Right cardiac atrium (tissue), 5 donors: Measurements from ENCODE around the gene OR7D2. TPM values are rescaled to one million over a fixed set of nuclear protein-coding genes. Genes with fewer than 3 reads are reported as not detected.
A peak's percentile ranks its signal among the peaks of the same experiment; 100 is the strongest.

ENCODE experiments used
- ATAC-seq, 2 donors: fragments of 200-7000 bp; cut with Tn5 transposase; one replicate each; pipeline versions ENCODE4 v1.8.0 to v1.9.1; 2020; ENCODE audit warnings: moderate library complexity in 2 of 2, mild to moderate bottlenecking in 1 of 2
- DNase-seq, 3 donors: peaks; one replicate each; pipeline ENCODE4 v3.0.0-alpha.2; 2020
- H3K27ac ChIP-seq: one replicate; pipeline ENCODE4 v1.5.1; 2013; ENCODE audit warnings: mild to moderate bottlenecking, low read length, control low read depth, moderate library complexity
- H3K27me3 ChIP-seq: one replicate; pipeline ENCODE4 v1.6.1; 2013; ENCODE audit not compliant: control insufficient read depth, insufficient read depth
- H3K4me1 ChIP-seq: one replicate; pipeline ENCODE4 v1.6.1; 2013; ENCODE audit warnings: low read length; ENCODE audit not compliant: control insufficient read depth, insufficient read depth
- H3K4me3 ChIP-seq: one replicate; pipeline ENCODE4 v1.5.1; 2013; ENCODE audit warnings: low read length, control low read depth
- H3K9me3 ChIP-seq: one replicate; pipeline ENCODE4 v1.6.1; 2013; ENCODE audit warnings: low read length; ENCODE audit not compliant: control insufficient read depth
- WGBS: extraction: QIAGEN DNeasy Blood & Tissue Kit; methylation state at CpG from one replicate; pipeline ENCODE4 v1.1.7; 2013; 5-methylcytosine and 5-hydroxymethylcytosine counted together
- intact Hi-C, 4 donors: fragments of 100-400 bp; cut with DNase I; formaldehyde crosslinking; loops; one replicate each; pipeline versions ENCODE4 v1.11.0 to v1.14.0; 2022 to 2023
- polyA plus RNA-seq: library from polyadenylated mRNA; stranded (reverse); fragments of 200-250 nt; gene quantifications from one replicate; pipeline ENCODE4 v1.2.3, GENCODE V29; 2013
- total RNA-seq, 4 donors: library from RNA; stranded (reverse); fragmentation: NEBNext Ultra II Directional; extraction: Animal tissue kit (Norgen Biotek cat#: 25700); gene quantifications; one replicate each; pipeline ENCODE4 v1.2.1, GENCODE V29; 2021
- donor health status: healthy with polysubstance abuse.
- donor health status: DM: no; HTN: yes; CAD: no.
- donor health status: DM: no; HTN: no; CAD: no.
- donor health status: DM: no; HTN: yes; CAD: no; lungs with severe emphysema.
- donor health status: DM: yes; HTN: yes; CAD: no.

OR7D2 gene
- total and polyA plus RNA-seq, 5 donors: 0.09 to 0.44 (median 0.11) TPM; not detected in 2

DNA sequence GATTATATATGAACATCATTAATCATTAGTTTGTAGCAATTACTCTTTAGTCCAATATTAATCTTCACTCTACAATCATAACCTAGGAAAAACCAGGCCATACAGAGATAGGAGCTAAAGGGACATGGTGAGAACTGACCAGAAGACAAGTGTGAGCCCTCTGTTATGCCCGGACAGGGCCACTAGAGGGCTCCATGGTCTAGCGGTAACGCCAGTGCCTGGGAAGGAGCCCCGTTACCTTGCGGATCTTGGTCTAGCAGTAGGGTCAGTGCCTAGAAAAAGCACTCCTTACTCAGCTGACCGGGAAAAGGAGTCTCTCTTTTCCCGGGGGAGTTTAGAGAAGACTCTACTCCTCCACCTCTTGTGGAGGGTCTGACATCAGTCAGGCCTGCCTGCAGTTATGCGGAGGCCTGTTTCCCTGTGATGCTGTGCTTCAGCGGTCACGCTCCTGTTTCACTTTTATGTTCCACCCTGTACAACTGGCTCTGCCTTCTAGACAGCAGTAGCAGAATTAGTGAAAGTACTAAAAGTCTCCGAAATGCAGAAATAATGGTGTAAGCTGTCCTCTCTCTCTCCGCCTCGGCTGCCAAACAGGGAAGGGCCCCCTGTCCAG, 26.8 kb downstream of the OR7D2 start:
- Histone ChIP-seq H3K9me3 (no peaks in the 10 kb centered on the region), H3K27me3 (no peaks in the 10 kb centered on the region), H3K27ac (no peak overlapping the region), H3K4me3 (peak overlapping the region; percentile 14), H3K4me1 (no peaks in the 10 kb centered on the region)
- peak; percentile 70 to 88 (median 84) for DNase-seq
- peak; percentile 72 to 75 for ATAC-seq
- intact Hi-C loops: loop anchor here in 2 of 4 donors (5.0 to 10.0 kb wide), 3 partner anchors 227 to 592 kb away; no protein-coding TSS in a partner anchor
- WGBS: 30% methylated on average over 13 of the region's 13 CpGs

DNA sequence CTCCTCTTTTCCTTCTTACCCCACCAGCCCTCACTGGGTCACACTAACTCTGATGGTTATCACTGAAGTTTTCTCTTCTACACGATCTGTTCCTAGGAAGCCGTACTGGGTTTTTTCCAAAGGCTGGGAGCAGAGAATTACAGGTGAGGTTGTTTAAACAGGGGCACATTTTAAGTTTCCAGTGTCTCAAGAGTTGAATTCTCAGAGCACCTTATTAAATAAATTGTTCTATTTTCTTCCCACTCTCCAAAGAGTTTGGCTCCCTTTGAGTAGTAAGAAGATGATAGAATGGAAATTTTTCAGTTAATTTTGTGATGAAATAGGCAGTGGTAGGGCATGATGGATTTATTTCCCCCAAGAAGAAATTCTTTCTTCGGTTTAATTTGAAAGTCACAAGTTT, 40.7 kb downstream of the OR7D2 start, which contains the start of gene OR7D4:
TSS of gene OR7D4 (minus strand) at position 101 of the 400 bp plus-strand sequence. CDS start 4,752 bp downstream, outside the sequence.
- Histone ChIP-seq H3K4me3 (no peak within 1 kb of the TSS), H3K27ac (no peak within 1 kb of the TSS), H3K9me3 (no peaks in the 10 kb centered on the region), H3K4me1 (no peaks in the 10 kb centered on the region), H3K27me3 (no peaks in the 10 kb centered on the region)
- intact Hi-C loops: no loop called here
- WGBS: 61% methylated on average over 3 of the region's 3 CpGs
- ATAC-seq: no peak
- DNase-seq: no peak

Other genes starting within 250 kb of the OR7D2 start
- gene MUC16, start 168.6 kb upstream of the OR7D2 start, total RNA-seq: under 1 TPM in 3 of 4 donors, not detected in 1; 0.24 to 0.37 (median 0.25) TPM
- gene MUC16, start 168.6 kb upstream of the OR7D2 start, polyA plus RNA-seq: not detected
- gene OR1M1, start 91.9 kb upstream of the OR7D2 start, total RNA-seq: not detected
- not detected for gene OR1M1, start 91.9 kb upstream of the OR7D2 start, polyA plus RNA-seq
- not detected for gene OR7G2, start 71.5 kb upstream of the OR7D2 start, total RNA-seq
- not detected for gene OR7G2, start 71.5 kb upstream of the OR7D2 start, polyA plus RNA-seq
- gene OR7G1, start 63.2 kb upstream of the OR7D2 start, total RNA-seq: not detected
- gene OR7G1, start 63.2 kb upstream of the OR7D2 start, polyA plus RNA-seq: not detected
- not detected for gene OR7G3, start 52.0 kb upstream of the OR7D2 start, total RNA-seq
- not detected for gene OR7G3, start 52.0 kb upstream of the OR7D2 start, polyA plus RNA-seq
- 10 to 100 TPM; 12.7 to 17.6 (median 14.8) TPM for gene ZNF317, start 38.6 kb upstream of the OR7D2 start, total RNA-seq
- gene ZNF317, start 38.6 kb upstream of the OR7D2 start, polyA plus RNA-seq: 14.8 TPM
- gene OR7D4, start 40.6 kb downstream of the OR7D2 start, total RNA-seq: not detected
- not detected for gene OR7D4, start 40.6 kb downstream of the OR7D2 start, polyA plus RNA-seq
- not detected for gene OR7E24, start 72.0 kb downstream of the OR7D2 start, total RNA-seq
- not detected for gene OR7E24, start 72.0 kb downstream of the OR7D2 start, polyA plus RNA-seq
- 1 to 10 TPM; 2.9 to 5.8 (median 5.3) TPM for gene ZNF699, start 130.9 kb downstream of the OR7D2 start, total RNA-seq
- gene ZNF699, start 130.9 kb downstream of the OR7D2 start, polyA plus RNA-seq: 1.2 TPM
- 10 to 100 TPM; 13.9 to 21.7 (median 19.9) TPM for gene ZNF559, start 145.2 kb downstream of the OR7D2 start, total RNA-seq
- gene ZNF559, start 145.2 kb downstream of the OR7D2 start, polyA plus RNA-seq: 19.4 TPM
- gene ZNF177, start 184.0 kb downstream of the OR7D2 start, total RNA-seq: 1 to 10 TPM; 2.3 to 4.0 (median 3.4) TPM
- gene ZNF177, start 184.0 kb downstream of the OR7D2 start, polyA plus RNA-seq: 2.2 TPM